Esophagus muscularis mucosa (tissue), 3 donors: ENCODE results near the gene INTS14.

Source experiments
- CTCF ChIP-seq, 3 experiments: fragments of 200-600 bp in 2 of 3; fragments of 450-650 bp in 1 of 3; sonication (generic) in 2 of 3; IDR thresholded peaks; one replicate each; pipeline ENCODE4 v1.5.1; 2017 to 2019; ENCODE audit warnings: antibody characterized with exemption in 3 of 3, mild to moderate bottlenecking in 2 of 3, moderate library complexity in 1 of 3
- EP300 ChIP-seq: sonication (generic); formaldehyde crosslinking; IDR thresholded peaks from one replicate; pipeline ENCODE4 v1.6.1; 2017; ENCODE audit warnings: antibody characterized with exemption

GRCh38 chr15:65618560-65619109, 7.7 kb upstream of the INTS14 start:
- TF ChIP-seq CTCF (IDR thresholded peaks at IDR 0.05) (no peak), EP300 (no peak)
